ENCODE data around the gene CPLANE2. TPM values are rescaled to one million over a fixed set of nuclear protein-coding genes. Genes with fewer than 3 reads are reported as not detected.

The CPLANE2 gene
- total RNA-seq, 1 experiment from 2014 or later: 5.0 TPM

DNA sequence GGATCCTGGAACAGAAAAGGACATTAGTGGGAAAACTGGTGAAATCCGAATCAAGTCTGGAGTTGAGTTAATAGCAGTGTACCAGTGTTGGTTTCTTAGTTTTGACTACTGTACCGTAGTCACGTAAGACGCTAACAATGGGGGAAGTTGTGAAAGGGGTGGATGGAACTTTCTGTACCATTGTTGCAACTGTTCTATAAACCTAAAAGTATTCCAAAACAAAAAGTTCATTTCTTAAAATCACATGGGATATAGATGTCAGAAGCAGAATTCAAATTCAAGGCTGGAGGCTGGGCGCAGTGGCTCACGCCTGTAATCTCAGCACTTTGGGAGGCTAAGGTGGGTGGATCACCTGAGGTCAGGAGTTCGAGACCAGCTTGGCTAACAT lies 41.5 kb downstream of the CPLANE2 start (continued):
- TF ChIP-seq, protein P1, sequence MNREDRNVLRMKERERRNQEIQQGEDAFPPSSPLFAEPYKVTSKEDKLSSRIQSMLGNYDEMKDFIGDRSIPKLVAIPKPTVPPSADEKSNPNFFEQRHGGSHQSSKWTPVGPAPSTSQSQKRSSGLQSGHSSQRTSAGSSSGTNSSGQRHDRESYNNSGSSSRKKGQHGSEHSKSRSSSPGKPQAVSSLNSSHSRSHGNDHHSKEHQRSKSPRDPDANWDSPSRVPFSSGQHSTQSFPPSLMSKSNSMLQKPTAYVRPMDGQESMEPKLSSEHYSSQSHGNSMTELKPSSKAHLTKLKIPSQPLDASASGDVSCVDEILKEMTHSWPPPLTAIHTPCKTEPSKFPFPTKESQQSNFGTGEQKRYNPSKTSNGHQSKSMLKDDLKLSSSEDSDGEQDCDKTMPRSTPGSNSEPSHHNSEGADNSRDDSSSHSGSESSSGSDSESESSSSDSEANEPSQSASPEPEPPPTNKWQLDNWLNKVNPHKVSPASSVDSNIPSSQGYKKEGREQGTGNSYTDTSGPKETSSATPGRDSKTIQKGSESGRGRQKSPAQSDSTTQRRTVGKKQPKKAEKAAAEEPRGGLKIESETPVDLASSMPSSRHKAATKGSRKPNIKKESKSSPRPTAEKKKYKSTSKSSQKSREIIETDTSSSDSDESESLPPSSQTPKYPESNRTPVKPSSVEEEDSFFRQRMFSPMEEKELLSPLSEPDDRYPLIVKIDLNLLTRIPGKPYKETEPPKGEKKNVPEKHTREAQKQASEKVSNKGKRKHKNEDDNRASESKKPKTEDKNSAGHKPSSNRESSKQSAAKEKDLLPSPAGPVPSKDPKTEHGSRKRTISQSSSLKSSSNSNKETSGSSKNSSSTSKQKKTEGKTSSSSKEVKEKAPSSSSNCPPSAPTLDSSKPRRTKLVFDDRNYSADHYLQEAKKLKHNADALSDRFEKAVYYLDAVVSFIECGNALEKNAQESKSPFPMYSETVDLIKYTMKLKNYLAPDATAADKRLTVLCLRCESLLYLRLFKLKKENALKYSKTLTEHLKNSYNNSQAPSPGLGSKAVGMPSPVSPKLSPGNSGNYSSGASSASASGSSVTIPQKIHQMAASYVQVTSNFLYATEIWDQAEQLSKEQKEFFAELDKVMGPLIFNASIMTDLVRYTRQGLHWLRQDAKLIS (CRISPR knock-in tag; IDR thresholded peaks at IDR 0.05; ENCODE audit: borderline replicate concordance): no peak
- TF ChIP-seq KAT7 (CRISPR knock-in tag; IDR thresholded peaks at IDR 0.05; ENCODE audit: borderline replicate concordance) (no peak), GABPB1 (CRISPR knock-in tag; IDR thresholded peaks at IDR 0.05) (no peak), ETV6 (CRISPR knock-in tag; IDR thresholded peaks at IDR 0.05) (no peak), RELA (CRISPR knock-in tag; IDR thresholded peaks at IDR 0.05; ENCODE audit: borderline replicate concordance) (no peak), FOXK1 (CRISPR knock-in tag; IDR thresholded peaks at IDR 0.05) (no peak), NFE2L1 (CRISPR knock-in tag; IDR thresholded peaks at IDR 0.05) (no peak), GTF2I (CRISPR knock-in tag; conservative IDR thresholded peaks at IDR 0.05) (no peak)
- TF ChIP-seq, protein P2, sequence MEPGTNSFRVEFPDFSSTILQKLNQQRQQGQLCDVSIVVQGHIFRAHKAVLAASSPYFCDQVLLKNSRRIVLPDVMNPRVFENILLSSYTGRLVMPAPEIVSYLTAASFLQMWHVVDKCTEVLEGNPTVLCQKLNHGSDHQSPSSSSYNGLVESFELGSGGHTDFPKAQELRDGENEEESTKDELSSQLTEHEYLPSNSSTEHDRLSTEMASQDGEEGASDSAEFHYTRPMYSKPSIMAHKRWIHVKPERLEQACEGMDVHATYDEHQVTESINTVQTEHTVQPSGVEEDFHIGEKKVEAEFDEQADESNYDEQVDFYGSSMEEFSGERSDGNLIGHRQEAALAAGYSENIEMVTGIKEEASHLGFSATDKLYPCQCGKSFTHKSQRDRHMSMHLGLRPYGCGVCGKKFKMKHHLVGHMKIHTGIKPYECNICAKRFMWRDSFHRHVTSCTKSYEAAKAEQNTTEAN (CRISPR knock-in tag; IDR thresholded peaks at IDR 0.05): no peak

DNA sequence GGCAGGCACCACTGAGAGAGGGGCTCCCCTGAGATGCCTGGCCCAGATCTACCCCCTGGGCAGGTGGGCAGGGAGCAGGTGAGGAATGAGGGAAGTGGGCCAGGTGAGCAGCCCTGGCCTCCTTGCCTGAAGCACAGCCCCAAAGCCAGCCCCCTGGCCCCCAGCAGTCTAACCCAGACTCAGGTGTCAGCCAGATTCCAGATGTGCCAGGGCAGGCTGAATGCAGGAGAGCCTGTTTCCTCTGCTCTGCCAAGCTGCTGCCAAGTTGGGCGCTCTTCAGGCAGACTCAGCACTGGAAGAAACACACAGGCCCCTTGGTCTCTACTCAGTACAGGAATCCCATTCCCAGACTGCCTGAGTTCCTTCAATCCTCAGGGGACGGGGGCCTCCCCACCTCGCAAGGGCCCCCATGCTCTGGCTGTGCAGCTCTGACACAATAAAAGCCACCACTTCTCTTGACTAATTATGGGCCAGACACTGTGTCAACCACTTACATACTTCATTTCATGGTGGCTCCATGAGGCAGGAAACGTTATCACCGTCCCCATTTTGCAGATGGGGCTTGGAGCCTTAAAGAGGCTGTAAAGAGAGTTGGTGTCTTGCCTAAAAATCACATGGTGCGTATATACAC lies 45.0 kb downstream of the CPLANE2 start:
- ChIA-PET POLR2A (no interaction called here), CTCF (interaction anchor here (1.2 to 7.2 kb wide), 4 partner anchors 14 to 112 kb away, joined by 3 to 161 read pairs (median 4); no protein-coding TSS in a partner anchor)
- no peaks in the 10 kb centered on the region for H3K36me3 Mint-ChIP-seq
- ATAC-seq: no peak
- DNase-seq (ENCODE audit: low spot score): no peak
- no peaks in the 10 kb centered on the region for H3K27me3 Mint-ChIP-seq (ENCODE audit: low read depth)
- no peaks in the 10 kb centered on the region for H3K4me1 Mint-ChIP-seq
- no peak overlapping the region for H3K27ac Mint-ChIP-seq
- no peaks in the 10 kb centered on the region for H3K9me3 Mint-ChIP-seq
- no peak overlapping the region for H3K4me3 Mint-ChIP-seq
- TF ChIP-seq FOXJ3 (CRISPR knock-in tag; IDR thresholded peaks at IDR 0.05; ENCODE audit: borderline replicate concordance) (no peak), ELF4 (CRISPR knock-in tag; IDR thresholded peaks at IDR 0.05; ENCODE audit: low read depth) (no peak), GABPB1 (CRISPR knock-in tag; IDR thresholded peaks at IDR 0.05) (no peak), GTF2I (CRISPR knock-in tag; conservative IDR thresholded peaks at IDR 0.05) (no peak), ZBTB21 (CRISPR knock-in tag; IDR thresholded peaks at IDR 0.05; ENCODE audit: borderline replicate concordance) (no peak), ZNF263 (CRISPR knock-in tag; IDR thresholded peaks at IDR 0.05; ENCODE audit: low read depth) (no peak), ZNF423 (CRISPR knock-in tag; IDR thresholded peaks at IDR 0.05) (no peak), CREB1 (CRISPR knock-in tag; IDR thresholded peaks at IDR 0.05) (no peak), JAZF1 (CRISPR knock-in tag; IDR thresholded peaks at IDR 0.05) (no peak)
- TF ChIP-seq, protein P3, sequence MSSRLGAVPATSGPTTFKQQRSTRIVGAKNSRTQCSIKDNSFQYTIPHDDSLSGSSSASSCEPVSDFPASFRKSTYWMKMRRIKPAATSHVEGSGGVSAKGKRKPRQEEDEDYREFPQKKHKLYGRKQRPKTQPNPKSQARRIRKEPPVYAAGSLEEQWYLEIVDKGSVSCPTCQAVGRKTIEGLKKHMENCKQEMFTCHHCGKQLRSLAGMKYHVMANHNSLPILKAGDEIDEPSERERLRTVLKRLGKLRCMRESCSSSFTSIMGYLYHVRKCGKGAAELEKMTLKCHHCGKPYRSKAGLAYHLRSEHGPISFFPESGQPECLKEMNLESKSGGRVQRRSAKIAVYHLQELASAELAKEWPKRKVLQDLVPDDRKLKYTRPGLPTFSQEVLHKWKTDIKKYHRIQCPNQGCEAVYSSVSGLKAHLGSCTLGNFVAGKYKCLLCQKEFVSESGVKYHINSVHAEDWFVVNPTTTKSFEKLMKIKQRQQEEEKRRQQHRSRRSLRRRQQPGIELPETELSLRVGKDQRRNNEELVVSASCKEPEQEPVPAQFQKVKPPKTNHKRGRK (CRISPR knock-in tag; IDR thresholded peaks at IDR 0.05; ENCODE audit: borderline replicate concordance): no peak
- TF ChIP-seq, protein P4, sequence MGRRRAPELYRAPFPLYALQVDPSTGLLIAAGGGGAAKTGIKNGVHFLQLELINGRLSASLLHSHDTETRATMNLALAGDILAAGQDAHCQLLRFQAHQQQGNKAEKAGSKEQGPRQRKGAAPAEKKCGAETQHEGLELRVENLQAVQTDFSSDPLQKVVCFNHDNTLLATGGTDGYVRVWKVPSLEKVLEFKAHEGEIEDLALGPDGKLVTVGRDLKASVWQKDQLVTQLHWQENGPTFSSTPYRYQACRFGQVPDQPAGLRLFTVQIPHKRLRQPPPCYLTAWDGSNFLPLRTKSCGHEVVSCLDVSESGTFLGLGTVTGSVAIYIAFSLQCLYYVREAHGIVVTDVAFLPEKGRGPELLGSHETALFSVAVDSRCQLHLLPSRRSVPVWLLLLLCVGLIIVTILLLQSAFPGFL (CRISPR knock-in tag; IDR thresholded peaks at IDR 0.05; ENCODE audit: borderline replicate concordance): no peak
- TF ChIP-seq, protein P5, sequence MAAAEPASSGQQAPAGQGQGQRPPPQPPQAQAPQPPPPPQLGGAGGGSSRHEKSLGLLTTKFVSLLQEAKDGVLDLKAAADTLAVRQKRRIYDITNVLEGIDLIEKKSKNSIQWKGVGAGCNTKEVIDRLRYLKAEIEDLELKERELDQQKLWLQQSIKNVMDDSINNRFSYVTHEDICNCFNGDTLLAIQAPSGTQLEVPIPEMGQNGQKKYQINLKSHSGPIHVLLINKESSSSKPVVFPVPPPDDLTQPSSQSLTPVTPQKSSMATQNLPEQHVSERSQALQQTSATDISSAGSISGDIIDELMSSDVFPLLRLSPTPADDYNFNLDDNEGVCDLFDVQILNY (CRISPR knock-in tag; IDR thresholded peaks at IDR 0.05): no peak
- TF ChIP-seq, protein P6, sequence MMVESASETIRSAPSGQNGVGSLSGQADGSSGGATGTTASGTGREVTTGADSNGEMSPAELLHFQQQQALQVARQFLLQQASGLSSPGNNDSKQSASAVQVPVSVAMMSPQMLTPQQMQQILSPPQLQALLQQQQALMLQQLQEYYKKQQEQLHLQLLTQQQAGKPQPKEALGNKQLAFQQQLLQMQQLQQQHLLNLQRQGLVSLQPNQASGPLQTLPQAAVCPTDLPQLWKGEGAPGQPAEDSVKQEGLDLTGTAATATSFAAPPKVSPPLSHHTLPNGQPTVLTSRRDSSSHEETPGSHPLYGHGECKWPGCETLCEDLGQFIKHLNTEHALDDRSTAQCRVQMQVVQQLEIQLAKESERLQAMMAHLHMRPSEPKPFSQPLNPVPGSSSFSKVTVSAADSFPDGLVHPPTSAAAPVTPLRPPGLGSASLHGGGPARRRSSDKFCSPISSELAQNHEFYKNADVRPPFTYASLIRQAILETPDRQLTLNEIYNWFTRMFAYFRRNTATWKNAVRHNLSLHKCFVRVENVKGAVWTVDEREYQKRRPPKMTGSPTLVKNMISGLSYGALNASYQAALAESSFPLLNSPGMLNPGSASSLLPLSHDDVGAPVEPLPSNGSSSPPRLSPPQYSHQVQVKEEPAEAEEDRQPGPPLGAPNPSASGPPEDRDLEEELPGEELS (CRISPR knock-in tag; IDR thresholded peaks at IDR 0.05): no peak
- TF ChIP-seq, protein P7, sequence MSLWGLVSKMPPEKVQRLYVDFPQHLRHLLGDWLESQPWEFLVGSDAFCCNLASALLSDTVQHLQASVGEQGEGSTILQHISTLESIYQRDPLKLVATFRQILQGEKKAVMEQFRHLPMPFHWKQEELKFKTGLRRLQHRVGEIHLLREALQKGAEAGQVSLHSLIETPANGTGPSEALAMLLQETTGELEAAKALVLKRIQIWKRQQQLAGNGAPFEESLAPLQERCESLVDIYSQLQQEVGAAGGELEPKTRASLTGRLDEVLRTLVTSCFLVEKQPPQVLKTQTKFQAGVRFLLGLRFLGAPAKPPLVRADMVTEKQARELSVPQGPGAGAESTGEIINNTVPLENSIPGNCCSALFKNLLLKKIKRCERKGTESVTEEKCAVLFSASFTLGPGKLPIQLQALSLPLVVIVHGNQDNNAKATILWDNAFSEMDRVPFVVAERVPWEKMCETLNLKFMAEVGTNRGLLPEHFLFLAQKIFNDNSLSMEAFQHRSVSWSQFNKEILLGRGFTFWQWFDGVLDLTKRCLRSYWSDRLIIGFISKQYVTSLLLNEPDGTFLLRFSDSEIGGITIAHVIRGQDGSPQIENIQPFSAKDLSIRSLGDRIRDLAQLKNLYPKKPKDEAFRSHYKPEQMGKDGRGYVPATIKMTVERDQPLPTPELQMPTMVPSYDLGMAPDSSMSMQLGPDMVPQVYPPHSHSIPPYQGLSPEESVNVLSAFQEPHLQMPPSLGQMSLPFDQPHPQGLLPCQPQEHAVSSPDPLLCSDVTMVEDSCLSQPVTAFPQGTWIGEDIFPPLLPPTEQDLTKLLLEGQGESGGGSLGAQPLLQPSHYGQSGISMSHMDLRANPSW (CRISPR knock-in tag; conservative IDR thresholded peaks at IDR 0.05; ENCODE audit: low read depth): no peak

Measured in WTC11 (cell line).